Skeletal muscle tissue (tissue), 4 donors: ENCODE results near the gene LIMS1. TPM values are rescaled to one million over a fixed set of nuclear protein-coding genes. Genes with fewer than 3 reads are reported as not detected.

Experiments used
- H3K27ac ChIP-seq: one replicate; pipeline ENCODE4 v1.7.0; 2013; ENCODE audit warnings: mild to moderate bottlenecking, low read depth, low read length, inconsistent platforms
- H3K27me3 ChIP-seq, 3 donors: one replicate each; pipeline ENCODE4 v1.7.0; 2013; ENCODE audit warnings: low read length in 3 of 3; ENCODE audit not compliant: control insufficient read depth in 3 of 3, insufficient read depth in 3 of 3
- H3K36me3 ChIP-seq, 3 donors: one replicate each; pipeline ENCODE4 v1.7.0; 2013; ENCODE audit warnings: low read length in 3 of 3; ENCODE audit not compliant: control insufficient read depth in 3 of 3, insufficient read depth in 3 of 3
- H3K4me1 ChIP-seq, 3 donors: one replicate each; pipeline ENCODE4 v1.7.0; 2013; ENCODE audit warnings: low read length in 3 of 3, mild to moderate bottlenecking in 3 of 3; ENCODE audit not compliant: control insufficient read depth in 3 of 3, insufficient read depth in 3 of 3
- H3K4me3 ChIP-seq, 3 donors: one replicate each; pipeline ENCODE4 v1.7.0; 2013; ENCODE audit warnings: low read length in 3 of 3
- H3K9ac ChIP-seq, 3 donors: one replicate each; pipeline ENCODE4 v1.7.0; 2013; ENCODE audit warnings: low read length in 3 of 3, mild to moderate bottlenecking in 3 of 3, moderate library complexity in 2 of 3, low read depth in 1 of 3
- H3K9me3 ChIP-seq, 3 donors: one replicate each; pipeline ENCODE4 v1.7.0; 2013; ENCODE audit warnings: low read length in 3 of 3; ENCODE audit not compliant: control insufficient read depth in 3 of 3
- total RNA-seq: library from RNA; depleted of rRNA; stranded (reverse); fragments of >200 nt; gene quantifications from one replicate; pipeline ENCODE4 v1.2.3, GENCODE V29; 2014
- donor health status: Osteomylitis.

Gene LIMS1
- total RNA-seq, 1 donor from 2014 or later, result 26.6 TPM

DNA sequence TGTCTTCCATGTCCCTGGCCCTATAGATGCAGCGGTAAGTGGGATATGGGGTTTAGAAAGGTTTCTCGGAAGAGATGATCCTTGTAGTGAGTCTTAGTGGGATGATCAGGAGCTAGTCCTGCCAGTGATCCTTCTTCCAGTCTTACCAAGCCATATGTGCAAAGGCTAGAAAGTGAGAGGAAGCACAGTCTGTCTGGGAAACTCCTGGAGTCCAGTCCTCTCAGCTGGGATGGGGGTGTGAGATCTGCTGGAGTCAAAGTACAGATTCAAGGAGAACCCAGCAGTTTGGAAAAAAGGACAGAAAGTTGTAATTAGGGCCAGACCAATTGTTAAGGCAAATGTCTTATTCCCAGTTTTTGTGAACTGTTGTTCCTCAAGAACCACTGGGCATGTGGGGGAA, 83.3 kb downstream of the LIMS1 start:
- Histone ChIP-seq H3K36me3 (peaks cover 0 to 4% (median 0%) of the 10 kb centered on the region in 3 donors), H3K9ac (no peak overlapping the region), H3K27ac (no peak overlapping the region), H3K4me1 (peaks cover 12 to 34% (median 26%) of the 10 kb centered on the region in 3 donors), H3K4me3 (no peak overlapping the region), H3K9me3 (no peaks in the 10 kb centered on the region), H3K27me3 (no peaks in the 10 kb centered on the region)

DNA sequence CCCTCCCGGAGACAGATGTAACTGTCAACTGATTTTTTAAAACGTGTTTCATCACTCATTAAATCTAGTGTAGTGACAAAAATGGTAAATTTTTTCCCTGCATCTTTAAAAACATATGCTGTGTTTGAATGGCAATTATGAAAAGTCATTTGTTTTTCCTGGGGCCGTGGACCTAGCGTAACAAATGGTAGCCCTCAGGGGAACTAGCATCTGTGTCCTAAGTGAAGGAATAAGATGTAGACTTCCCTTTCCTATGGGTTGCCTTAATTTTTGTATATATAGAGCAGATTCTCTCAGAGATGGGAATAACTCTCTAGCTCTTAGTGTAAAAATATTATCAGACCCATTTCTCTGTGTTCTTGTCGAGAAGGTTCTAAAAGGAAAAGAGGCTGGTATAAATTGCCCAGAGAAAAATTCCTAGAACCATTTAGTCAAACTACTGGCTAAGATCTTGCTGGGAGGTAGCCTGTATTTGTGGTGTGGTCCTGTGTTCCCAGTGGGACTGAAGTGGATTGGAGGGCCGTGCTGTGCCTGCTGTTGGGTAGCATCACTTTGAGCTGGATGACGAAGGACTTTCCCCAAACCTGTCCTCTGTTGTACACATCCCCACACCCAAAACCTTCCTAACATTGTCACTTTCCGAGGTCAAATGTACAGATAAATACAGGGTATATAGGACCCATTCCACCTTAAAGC, 85.8 kb downstream of the LIMS1 start:
- no peaks in the 10 kb centered on the region for H3K9me3 ChIP-seq
- H3K4me3 ChIP-seq, result no peak overlapping the region
- no peaks in the 10 kb centered on the region for H3K36me3 ChIP-seq
- H3K4me1 ChIP-seq, result peaks cover 15 to 26% (median 17%) of the 10 kb centered on the region in 3 donors
- H3K9ac ChIP-seq, result peak overlapping the region in 1 of 3 donors; percentile 25
- H3K27me3 ChIP-seq, result no peaks in the 10 kb centered on the region
- no peak overlapping the region for H3K27ac ChIP-seq

DNA sequence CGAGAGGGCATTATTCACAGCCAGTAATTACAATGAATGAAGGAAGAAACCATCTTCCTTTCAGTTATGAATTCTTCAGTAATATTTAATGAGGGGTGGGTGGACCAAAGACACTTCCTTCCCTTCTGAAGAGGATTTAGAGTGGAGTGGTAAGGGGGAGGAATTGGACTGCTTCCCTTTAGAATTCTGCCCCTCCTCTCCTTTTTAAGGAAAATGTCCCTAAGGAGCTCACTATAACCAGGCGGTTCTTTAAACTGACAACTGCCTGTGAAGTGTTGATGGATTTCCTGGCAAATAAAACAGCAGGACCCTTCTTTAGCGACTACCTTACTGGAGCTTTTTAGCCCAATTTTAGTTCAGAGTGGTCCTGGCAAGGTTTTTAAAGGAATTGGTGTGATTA, 86.4 kb downstream of the LIMS1 start:
- H3K36me3 ChIP-seq, result no peaks in the 10 kb centered on the region
- H3K9me3 ChIP-seq, result no peaks in the 10 kb centered on the region
- no peak overlapping the region for H3K4me3 ChIP-seq
- peaks cover 17 to 21% (median 18%) of the 10 kb centered on the region in 3 donors for H3K4me1 ChIP-seq
- H3K9ac ChIP-seq, result peak overlapping the region in 2 of 3 donors; percentile 25 to 42
- peak overlapping the region; percentile 55 for H3K27ac ChIP-seq
- no peaks in the 10 kb centered on the region for H3K27me3 ChIP-seq

DNA sequence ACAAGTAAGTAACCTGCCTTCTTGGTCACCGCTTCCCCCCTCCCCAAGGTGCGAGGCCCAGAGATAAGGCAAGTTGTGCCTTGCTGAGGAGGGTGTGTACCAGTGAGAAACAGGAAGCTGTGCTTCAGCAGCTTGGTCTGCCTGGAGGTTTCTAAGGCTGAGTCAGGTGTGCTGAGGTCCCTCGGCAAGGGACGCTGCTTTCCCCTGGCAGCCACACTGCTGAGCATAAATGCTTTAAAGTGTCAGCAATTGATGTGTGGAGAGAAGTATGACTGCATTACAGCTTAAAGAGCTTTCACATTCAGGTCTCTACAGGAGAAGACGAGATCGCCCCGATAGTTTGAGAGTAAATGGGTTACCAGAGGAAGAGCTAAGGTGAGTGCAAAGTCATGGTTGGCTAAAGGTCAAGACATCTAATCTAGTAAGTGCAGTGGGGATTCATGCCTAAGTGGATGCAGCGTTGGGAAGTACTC, 86.9 kb downstream of the LIMS1 start:
- Histone ChIP-seq H3K9ac (peak overlapping the region; percentile 25 to 42 (median 35)), H3K9me3 (no peaks in the 10 kb centered on the region), H3K27ac (peak overlapping the region; percentile 55), H3K27me3 (no peaks in the 10 kb centered on the region), H3K4me3 (peak overlapping the region in 2 of 3 donors; percentile 25 to 26), H3K4me1 (peaks cover 17 to 20% (median 18%) of the 10 kb centered on the region in 3 donors), H3K36me3 (no peaks in the 10 kb centered on the region)

DNA sequence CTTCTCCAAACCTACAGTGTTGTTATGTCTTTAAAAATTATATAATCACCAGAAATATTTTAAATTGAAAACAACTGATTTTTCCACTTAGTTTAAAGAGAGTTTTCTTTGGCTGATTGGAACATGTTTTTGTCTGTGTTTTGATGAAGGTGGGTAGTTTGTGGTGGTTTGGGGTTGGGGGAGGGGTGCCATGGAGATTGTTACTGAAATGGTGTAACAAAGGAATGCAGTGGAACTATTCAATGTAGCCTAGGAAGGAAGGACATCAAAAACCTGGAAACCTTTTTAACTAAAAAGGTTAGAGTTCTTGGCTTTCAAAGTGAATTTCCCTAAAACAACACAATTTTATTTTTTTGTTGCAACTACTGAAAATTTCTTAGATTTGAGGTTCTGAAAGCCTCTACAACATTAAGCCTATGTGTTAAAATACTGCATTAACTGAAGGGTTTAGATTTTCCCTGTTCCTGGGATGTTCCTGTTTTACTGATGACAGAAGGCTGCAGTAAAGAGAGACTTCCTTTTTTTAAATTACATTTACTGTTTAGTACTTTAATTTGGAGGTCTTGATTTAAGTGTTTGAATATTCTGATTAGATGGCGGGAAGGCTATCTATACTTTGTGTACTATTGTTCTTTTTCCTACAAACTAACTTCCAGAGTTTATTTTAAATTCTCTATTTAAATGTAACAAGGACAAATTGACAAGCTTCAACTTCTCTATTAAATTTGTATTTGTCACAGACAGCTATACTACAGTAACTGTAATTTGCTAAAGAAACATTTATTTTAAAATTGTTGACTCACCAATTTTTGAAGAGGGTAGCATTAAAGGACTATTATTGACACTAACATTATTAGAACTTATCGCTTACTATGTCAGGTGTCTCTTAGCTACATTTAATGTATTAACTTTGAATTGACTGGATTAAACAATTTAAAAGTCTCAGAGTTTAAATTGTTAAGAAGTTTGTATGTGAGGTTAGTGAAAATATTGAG, 87.7 kb downstream of the LIMS1 start:
- Histone ChIP-seq H3K9me3 (no peaks in the 10 kb centered on the region), H3K27me3 (no peaks in the 10 kb centered on the region), H3K4me1 (peaks cover 12 to 18% (median 14%) of the 10 kb centered on the region in 3 donors), H3K36me3 (no peaks in the 10 kb centered on the region), H3K4me3 (no peak overlapping the region), H3K9ac (no peak overlapping the region), H3K27ac (no peak overlapping the region)

DNA sequence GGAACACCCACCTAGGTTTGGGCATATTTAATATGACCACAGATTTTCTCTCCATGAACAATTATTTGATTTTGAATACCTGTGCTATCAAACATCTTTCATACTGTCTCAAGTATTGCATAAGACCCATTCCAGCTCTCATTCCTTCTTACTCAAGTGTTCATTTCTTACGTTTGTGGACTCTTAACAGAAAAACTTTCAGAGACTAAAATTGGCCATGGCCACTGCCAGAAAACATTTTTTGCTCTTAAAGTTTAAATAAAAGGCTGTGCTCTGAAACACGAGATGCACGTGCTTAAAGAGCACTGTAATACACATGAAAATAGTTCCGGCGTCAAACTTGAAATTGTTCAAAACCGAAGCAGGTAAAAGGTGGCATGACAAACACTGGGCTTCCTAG, 89.3 kb downstream of the LIMS1 start:
- H3K9ac ChIP-seq, result no peak overlapping the region
- H3K27ac ChIP-seq, result no peak overlapping the region
- H3K27me3 ChIP-seq, result no peaks in the 10 kb centered on the region
- H3K4me1 ChIP-seq, result peaks cover 11 to 18% (median 14%) of the 10 kb centered on the region in 3 donors
- no peaks in the 10 kb centered on the region for H3K9me3 ChIP-seq
- no peak overlapping the region for H3K4me3 ChIP-seq
- H3K36me3 ChIP-seq, result no peaks in the 10 kb centered on the region

DNA sequence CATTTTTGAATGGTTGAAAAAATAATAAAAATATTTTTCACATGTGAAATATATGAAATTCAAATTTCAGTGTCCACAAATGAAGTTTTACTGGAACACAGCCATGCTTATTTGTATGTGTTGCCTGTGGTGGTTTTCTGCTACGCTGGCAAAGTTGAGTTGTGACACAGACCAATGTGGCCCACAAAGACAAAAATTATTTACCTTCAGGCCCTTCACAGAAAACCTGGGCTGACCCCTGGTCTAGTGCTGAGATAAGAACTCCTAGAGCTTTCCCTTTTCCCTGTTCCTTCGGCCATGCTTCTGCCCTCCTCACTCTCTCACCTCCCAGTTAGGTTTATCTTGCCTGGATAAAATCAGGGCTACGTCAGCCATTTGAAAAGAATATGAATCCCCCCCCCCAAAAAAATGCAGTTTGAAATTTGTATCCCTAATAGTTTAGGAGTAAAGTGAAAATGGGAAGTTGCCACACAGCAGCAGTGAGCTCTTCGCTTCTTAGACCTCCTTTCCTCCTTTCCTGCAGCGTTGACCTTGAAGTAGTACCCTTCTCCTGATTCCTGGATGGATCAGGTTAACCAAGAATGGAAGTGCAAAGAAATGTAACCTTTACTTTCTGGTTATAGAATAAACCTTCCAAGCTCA, 91.0 kb downstream of the LIMS1 start:
- H3K36me3 ChIP-seq, result no peaks in the 10 kb centered on the region
- no peaks in the 10 kb centered on the region for H3K27me3 ChIP-seq
- H3K9ac ChIP-seq, result no peak overlapping the region
- no peak overlapping the region for H3K4me3 ChIP-seq
- H3K4me1 ChIP-seq, result peaks cover 8 to 15% (median 13%) of the 10 kb centered on the region in 3 donors
- no peaks in the 10 kb centered on the region for H3K9me3 ChIP-seq
- no peak overlapping the region for H3K27ac ChIP-seq

DNA sequence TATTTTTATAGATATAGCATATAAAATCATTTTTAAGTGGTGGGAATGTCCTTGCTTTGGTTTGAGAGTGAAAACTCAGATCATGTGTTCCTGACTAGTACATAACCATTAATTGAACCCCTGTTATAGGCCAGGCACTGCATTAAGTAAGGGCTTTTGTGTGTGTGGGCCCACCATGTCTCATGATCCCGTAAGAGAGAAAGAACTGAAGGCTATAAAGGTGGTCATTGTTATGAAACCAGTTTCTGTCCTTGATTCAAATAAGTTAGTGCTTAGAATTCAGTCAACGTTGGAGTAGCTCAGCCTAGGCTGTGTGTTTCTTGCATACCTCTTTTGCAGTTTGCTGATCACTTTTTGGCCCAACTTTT, 91.5 kb downstream of the LIMS1 start:
- Histone ChIP-seq H3K9me3 (no peaks in the 10 kb centered on the region), H3K9ac (no peak overlapping the region), H3K27me3 (no peaks in the 10 kb centered on the region), H3K27ac (no peak overlapping the region), H3K36me3 (no peaks in the 10 kb centered on the region), H3K4me1 (peaks cover 8 to 12% (median 9%) of the 10 kb centered on the region in 3 donors), H3K4me3 (no peak overlapping the region)

DNA sequence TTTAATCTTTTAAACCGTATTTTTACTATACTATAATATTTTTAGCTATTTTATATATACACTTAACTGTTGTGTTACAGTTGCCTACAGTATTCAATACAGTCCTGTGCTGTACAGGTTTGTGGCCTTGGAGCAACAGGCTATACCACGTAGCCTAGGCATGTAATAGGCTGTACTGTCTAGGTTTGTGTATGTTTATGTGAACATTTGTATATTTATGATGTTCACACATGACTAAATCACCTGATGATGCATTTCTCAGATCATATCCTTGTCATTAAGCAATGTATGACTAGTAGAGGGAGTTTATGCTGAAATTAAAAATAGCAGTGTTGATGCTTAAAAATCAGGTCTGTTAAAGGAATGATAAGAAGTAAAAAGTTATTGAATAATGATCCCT, 92.7 kb downstream of the LIMS1 start:
- Histone ChIP-seq H3K27ac (no peak overlapping the region), H3K4me3 (no peak overlapping the region)

More for the DNA sequence above, 92.7 kb downstream of the LIMS1 start:
- Histone ChIP-seq H3K4me1 (peaks cover 8 to 16% (median 10%) of the 10 kb centered on the region in 3 donors), H3K9me3 (no peaks in the 10 kb centered on the region), H3K9ac (no peak overlapping the region), H3K36me3 (no peaks in the 10 kb centered on the region), H3K27me3 (no peaks in the 10 kb centered on the region)
